NB4 (cell line): ENCODE data around the gene CDH12.

Source experiments
- DNase-seq: peaks from one replicate; pipeline ENCODE4 v3.0.0; 2010; ENCODE audit warnings: low read depth
- H3K4me3 ChIP-seq: one replicate; pipeline ENCODE4 v1.5.1; 2011; ENCODE audit warnings: mild to moderate bottlenecking, low read depth, low read length, moderate library complexity
- CTCF ChIP-seq: IDR thresholded peaks from one replicate; pipeline ENCODE4 v1.5.1; 2012; ENCODE audit warnings: low read depth, low read length
- MAX ChIP-seq: IDR thresholded peaks from 2 replicates; pipeline ENCODE4 v1.6.1; 2011; ENCODE audit warnings: low read depth, low read length
- MYC ChIP-seq: IDR thresholded peaks from 2 replicates; pipeline ENCODE4 v1.6.1; 2011; ENCODE audit warnings: low read depth, low read length
- POLR2A ChIP-seq: IDR thresholded peaks from 2 replicates; pipeline ENCODE4 v1.6.1; 2011; ENCODE audit warnings: mild to moderate bottlenecking; ENCODE audit not compliant: insufficient read length; ENCODE audit errors: extremely low read depth

The CDH12 gene

GRCh38 chr5:22372826-22373660 is 480.1 kb downstream of the CDH12 start:
- H3K4me3 ChIP-seq, result no peak overlapping the region
- DNase-seq, result no peak
- TF ChIP-seq CTCF (no peak), MAX (no peak), MYC (no peak), POLR2A (no peak)

GRCh38 chr5:22372376-22372775 is 480.8 kb downstream of the CDH12 start:
- TF ChIP-seq CTCF (no peak), MYC (no peak), MAX (no peak), POLR2A (no peak)
- no peak for DNase-seq
- H3K4me3 ChIP-seq, result no peak overlapping the region

GRCh38 chr5:22354956-22355355 is 498.2 kb downstream of the CDH12 start:
- TF ChIP-seq MAX (no peak), CTCF (no peak), MYC (no peak), POLR2A (no peak)
- DNase-seq, result no peak
- H3K4me3 ChIP-seq, result no peak overlapping the region

- DNase-seq, result no peak
- H3K4me3 ChIP-seq, result no peak overlapping the region
- TF ChIP-seq POLR2A, result no peak
- TF ChIP-seq CTCF, result no peak
- TF ChIP-seq MYC, result no peak
- TF ChIP-seq MAX, result no peak
Observed at GRCh38 chr5:22352493-22352892, 500.7 kb downstream of the CDH12 start.

GRCh38 chr5:22351178-22351577 is 502.0 kb downstream of the CDH12 start:
- H3K4me3 ChIP-seq, result no peak overlapping the region
- no peak for DNase-seq
- TF ChIP-seq MYC (no peak), CTCF (no peak), POLR2A (no peak), MAX (no peak)
